GM12878 (cell line): ENCODE data around the gene RNF220. TPM values are rescaled to one million over a fixed set of nuclear protein-coding genes. Genes with fewer than 3 reads are reported as not detected.

ENCODE experiments used
- ATAC-seq: fragments of 200-7000 bp; cut with Tn5 transposase; 3 replicates; pipeline ENCODE4 v1.9.1; 2020; ENCODE audit warnings: mild to moderate bottlenecking, moderate library complexity
- BruUV-seq: library from RNA; stranded (reverse); fragments of 400-500 nt; replicated peaks from 2 replicates; lab custom pipeline; 2021; lab: Mats Ljungman, UMichigan
- CTCF ChIA-PET: fragments of 300-600 bp; sonication (Branson Sonifier 250); formaldehyde crosslinking; extraction: SDS; loops from one replicate; lab custom pipeline; 2021; ENCODE audit warnings: inconsistent platforms; lab: Yijun Ruan, JAX
- POLR2A ChIA-PET: fragments of 350-600 bp; formaldehyde crosslinking; extraction: SDS; loops from one replicate; lab custom pipeline; 2021; ENCODE audit warnings: inconsistent platforms; lab: Charles Lee
- RAD21 ChIA-PET: fragments of 300-600 bp; sonication (Branson Sonifier 250); formaldehyde crosslinking; loops from one replicate; lab custom pipeline; 2023; ENCODE audit warnings: antibody characterized with exemption; ENCODE audit not compliant: unreplicated experiment; lab: Charles Lee
- SMC1A ChIA-PET: fragments of 300-600 bp; sonication (Branson Sonifier 250); formaldehyde crosslinking; loops from one replicate; lab custom pipeline; 2023; ENCODE audit not compliant: unreplicated experiment, uncharacterized antibody; lab: Charles Lee
- DNase-seq: peaks from one replicate; pipeline ENCODE4 v3.0.0-alpha.2; 2011; ENCODE audit warnings: low read depth, low spot score
- FAIRE-seq: peaks from 3 replicates; lab custom pipeline; 2011; peaks lifted over from hg19 to GRCh38; lab: Jason Lieb, UNC
- H2AFZ ChIP-seq: 2 replicates; pipeline ENCODE4 v1.6.0; 2011; ENCODE audit warnings: low read depth, low read length, control low read depth; ENCODE audit not compliant: control insufficient read depth
- H3K27ac ChIP-seq: 2 replicates; pipeline ENCODE4 v1.5.1; 2011; ENCODE audit warnings: control low read depth; ENCODE audit not compliant: control insufficient read depth, insufficient read depth
- H3K27me3 ChIP-seq, 2 experiments: replicated peaks in 1 of 2; 2 replicates each; pipeline versions ENCODE4 v1.6.0 to v1.6.1; 2011; ENCODE audit warnings: low read length in 1 of 2; ENCODE audit not compliant: control insufficient read depth in 2 of 2, insufficient read depth in 2 of 2
- H3K36me3 ChIP-seq, 2 experiments: 2 replicates each; pipeline ENCODE4 v1.5.1; 2011; ENCODE audit warnings: low read length in 1 of 2; ENCODE audit not compliant: control insufficient read depth in 2 of 2, insufficient read depth in 2 of 2
- H3K4me1 ChIP-seq: 2 replicates; pipeline ENCODE4 v1.6.1; 2011; ENCODE audit warnings: mild to moderate bottlenecking, low read length, moderate library complexity, mixed read lengths; ENCODE audit not compliant: control insufficient read depth, insufficient read depth
- H3K4me2 ChIP-seq: 2 replicates; pipeline ENCODE4 v1.6.0; 2011; ENCODE audit warnings: control low read depth; ENCODE audit not compliant: control insufficient read depth, insufficient read depth
- H3K4me3 ChIP-seq: fragments of 200-600 bp; sonication (generic); 2 replicates; pipeline ENCODE4 v1.5.1; 2016
- H3K79me2 ChIP-seq: 2 replicates; pipeline ENCODE4 v1.6.0; 2011; ENCODE audit warnings: low read length; ENCODE audit not compliant: control insufficient read depth, insufficient read depth
- H3K9ac ChIP-seq: 2 replicates; pipeline ENCODE4 v1.8.0; 2011; ENCODE audit warnings: low read length, control low read depth, mixed read lengths; ENCODE audit not compliant: control insufficient read depth, insufficient read depth
- H3K9me3 ChIP-seq: replicated peaks from 3 replicates; pipeline ENCODE4 v1.5.1; 2011; ENCODE audit warnings: mild to moderate bottlenecking, low read length; ENCODE audit not compliant: control insufficient read depth, insufficient read depth
- H4K20me1 ChIP-seq: 2 replicates; pipeline ENCODE4 v1.6.0; 2011; ENCODE audit not compliant: control insufficient read depth, insufficient read depth
- HCFC1 ChIP-seq: fragments of 150-350 bp; IDR thresholded peaks from 2 replicates; pipeline ENCODE4 v1.6.1; 2014; ENCODE audit warnings: low read length
- IKZF1 ChIP-seq: fragments of 450-650 bp; conservative IDR thresholded peaks from 2 replicates; pipeline ENCODE4 v1.6.1; 2017; ENCODE audit warnings: antibody characterized with exemption, mild to moderate bottlenecking
- KAT2A ChIP-seq: conservative IDR thresholded peaks from 2 replicates; pipeline ENCODE4 v1.6.1; 2011; ENCODE audit warnings: low read depth, low read length; ENCODE audit not compliant: control insufficient read depth
- MEF2A ChIP-seq: IDR thresholded peaks from 2 replicates; pipeline ENCODE4 v1.6.1; 2011; ENCODE audit warnings: low read depth, mild to moderate bottlenecking, low read length, moderate library complexity; ENCODE audit not compliant: insufficient read depth
- MLLT1 ChIP-seq: fragments of 450-650 bp; IDR thresholded peaks from 2 replicates; pipeline ENCODE4 v1.6.1; 2016; ENCODE audit warnings: mild to moderate bottlenecking
- RUNX3 ChIP-seq: IDR thresholded peaks from 2 replicates; pipeline ENCODE4 v1.6.1; 2012; ENCODE audit warnings: low read length, inconsistent platforms
- SPI1 ChIP-seq: IDR thresholded peaks from 2 replicates; pipeline ENCODE4 v1.6.1; 2011; ENCODE audit warnings: low read depth, mild to moderate bottlenecking, low read length, moderate library complexity, borderline replicate concordance; ENCODE audit not compliant: insufficient read depth
- SRF ChIP-seq, 2 experiments: IDR thresholded peaks; 2 replicates each; pipeline ENCODE4 v1.6.1; 2011; ENCODE audit warnings: low read depth in 2 of 2, low read length in 2 of 2, mild to moderate bottlenecking in 1 of 2, moderate library complexity in 1 of 2
- TARDBP ChIP-seq: IDR thresholded peaks from 2 replicates; pipeline ENCODE4 v1.6.1; 2016; ENCODE audit warnings: borderline replicate concordance
- TCF3 ChIP-seq: IDR thresholded peaks from 2 replicates; pipeline ENCODE4 v1.6.1; 2012; ENCODE audit warnings: low read depth, mild to moderate bottlenecking, low read length, borderline replicate concordance; ENCODE audit not compliant: insufficient read depth
- WGBS: methylation state at CpG from one replicate; pipeline ENCODE4 v1.1.6; 2016; ENCODE audit warnings: low lambda C conversion rate; ENCODE audit not compliant: insufficient replicate concordance, insufficient coverage; ENCODE audit errors: missing lambda C conversion rate; 5-methylcytosine and 5-hydroxymethylcytosine counted together
- in situ Hi-C: fragments of 300-500 bp; cut with MboI; formaldehyde crosslinking; loops from 9 replicates; pipeline ENCODE4 v1.14.3; 2018; ENCODE audit warnings: mixed read lengths
- intact Hi-C: fragments of 100-400 bp; cut with micrococcal nuclease; formaldehyde crosslinking; loops from one replicate; pipeline ENCODE4 v1.14.2; 2022; ENCODE audit not compliant: unreplicated experiment
- polyA plus RNA-seq, 11 experiments: library from polyadenylated mRNA; depleted of rRNA in 4 of 11; unstranded in 6 of 11; stranded (reverse) in 5 of 11; fragments of >200 nt; fragmentation: Nextera tagmentation in 4 of 11; fragmentation: Illumina TruSeq in 1 of 11; extraction: Ambion mirVana in 4 of 11; extraction: Trizol in 1 of 11; gene quantifications; 1 replicate in 1 of 11; 2 replicates in 10 of 11; pipeline versions ENCODE4 v1.2.1 to v1.2.3, GENCODE V29; 2011 to 2016; ENCODE audit warnings: inconsistent platforms in 2 of 11, missing spikeins in 2 of 11, low read depth in 1 of 11
- total RNA-seq, 4 experiments: library from RNA; depleted of rRNA in 3 of 4; stranded (reverse); fragments of >200 nt in 3 of 4; fragmentation: Illumina TruSeq in 1 of 4; extraction: Trizol in 1 of 4; gene quantifications; 2 replicates each; pipeline versions ENCODE4 v1.2.1 to v1.2.3, GENCODE V29; 2013 to 2021

The RNF220 gene
- total and polyA plus RNA-seq, 10 of the 15 experiments (the other 5 are each of a cell fraction or from before 2014, with no cell fraction given) = 4.6 to 84.1 (median 53.7) TPM

- H3K9me3 ChIP-seq = no peaks in the 10 kb centered on the region
- CTCF ChIA-PET = interaction anchor here (1.2 to 3.1 kb wide), 3 partner anchors 11 to 33 kb away, joined by 4 to 17 read pairs (median 17); partner anchors contain the start of genes ARMH1 and TMEM53
- no peak overlapping the region for H3K4me2 ChIP-seq
- no peak overlapping the region for H3K27ac ChIP-seq
- BruUV-seq = no TSS peak
- peaks cover 20% of the 10 kb centered on the region for H3K4me1 ChIP-seq
- H3K9ac ChIP-seq = no peak overlapping the region
- WGBS = 93% methylated on average over 8 of the region's 8 CpGs
- ATAC-seq = no peak
- no peaks in the 10 kb centered on the region for H3K36me3 ChIP-seq
- intact Hi-C loops (no loop called here), in situ Hi-C loops (no loop called here)
- no peak overlapping the region for H3K4me3 ChIP-seq
- RAD21 ChIA-PET = no interaction called here
- H3K79me2 ChIP-seq = no peaks in the 10 kb centered on the region
- H4K20me1 ChIP-seq = no peaks in the 10 kb centered on the region
- no peak for DNase-seq
- TF ChIP-seq SRF (IDR thresholded peaks at IDR 0.05; ENCODE audit: low read depth in 2 of 2, low read length in 2 of 2) (no peak), RUNX3 (no peak), MEF2A (no peak), IKZF1 (no peak), HCFC1 (no peak), MLLT1 (no peak), SPI1 (no peak), KAT2A (no peak), TCF3 (no peak), TARDBP (no peak)
- H3K27me3 ChIP-seq = no peaks in the 10 kb centered on the region
- SMC1A ChIA-PET = interaction anchor here (1.8 to 2.6 kb wide), 3 partner anchors 10 to 12 kb away, joined by 6 to 15 read pairs (median 6); partner anchors contain the start of genes ARMH1 and TMEM53
- H2AFZ ChIP-seq = no peak overlapping the region
- POLR2A ChIA-PET = interaction anchor here (1.2 to 2.8 kb wide), 2 partner anchors 12 to 36 kb away, joined by 3 to 29 read pairs; partner anchors contain the start of genes ARMH1 and TMEM53
- FAIRE-seq = no peak
These were observed 280.8 kb downstream of the RNF220 start for GRCh38 chr1:44685881-44686280.
